Spleen (tissue), 11 donors: ENCODE measurements around the gene TEX48. TPM values are rescaled to one million over a fixed set of nuclear protein-coding genes. Genes with fewer than 3 reads are reported as not detected.

ENCODE experiments used
- DNase-seq: peaks from one replicate; pipeline ENCODE4 v3.0.0-alpha.2; 2020
- H3K27ac ChIP-seq, 8 donors: fragments of 200-600 bp; sonication (generic) in 7 of 8; 1 replicate in 4 of 8; 2 replicates in 4 of 8; pipeline versions ENCODE4 v1.5.0 to v1.8.0; 2016 to 2021; ENCODE audit warnings: inconsistent platforms in 4 of 8, mild to moderate bottlenecking in 4 of 8, moderate library complexity in 1 of 8
- H3K27me3 ChIP-seq, 7 donors: fragments of 200-600 bp; sonication (generic) in 6 of 7; replicated peaks in 1 of 7; 1 replicate in 4 of 7; 2 replicates in 3 of 7; pipeline versions ENCODE4 v1.5.0 to v1.8.0; 2016 to 2021; ENCODE audit warnings: inconsistent platforms in 3 of 7, mild to moderate bottlenecking in 1 of 7
- H3K36me3 ChIP-seq, 6 donors: fragments of 200-600 bp; sonication (generic) in 5 of 6; 1 replicate in 4 of 6; 2 replicates in 2 of 6; pipeline versions ENCODE4 v1.5.0 to v1.8.0; 2016 to 2021; ENCODE audit warnings: inconsistent platforms in 2 of 6
- H3K4me1 ChIP-seq, 6 donors: fragments of 200-600 bp; sonication (generic) in 5 of 6; 1 replicate in 3 of 6; 2 replicates in 3 of 6; pipeline versions ENCODE4 v1.5.0 to v1.8.0; 2016 to 2021; ENCODE audit warnings: inconsistent platforms in 3 of 6
- H3K4me3 ChIP-seq, 8 donors: fragments of 200-600 bp; sonication (generic) in 7 of 8; 1 replicate in 4 of 8; 2 replicates in 4 of 8; pipeline versions ENCODE4 v1.5.0 to v1.8.0; 2016 to 2021; ENCODE audit warnings: inconsistent platforms in 4 of 8, mild to moderate bottlenecking in 4 of 8, moderate library complexity in 2 of 8
- H3K9me3 ChIP-seq, 8 donors: fragments of 200-600 bp; sonication (generic) in 7 of 8; 1 replicate in 4 of 8; 2 replicates in 4 of 8; pipeline versions ENCODE4 v1.5.0 to v1.8.0; 2016 to 2021; ENCODE audit warnings: inconsistent platforms in 4 of 8
- POLR2A ChIP-seq, 3 donors: fragments of 450-650 bp; IDR thresholded peaks; one replicate each; pipeline ENCODE4 v1.5.1; 2017; ENCODE audit warnings: antibody characterized with exemption in 3 of 3, mild to moderate bottlenecking in 1 of 3
- POLR2AphosphoS5 ChIP-seq, 3 donors: sonication (generic); formaldehyde crosslinking; IDR thresholded peaks; one replicate each; pipeline ENCODE4 v1.5.1; 2017; ENCODE audit warnings: antibody characterized with exemption in 3 of 3
- WGBS, 5 donors: extraction: QIAGEN DNeasy Blood & Tissue Kit in 3 of 5; methylation state at CpG; one replicate each; pipeline versions ENCODE4 v1.1.5 to v1.1.7; 2013 to 2018; 5-methylcytosine and 5-hydroxymethylcytosine counted together
- intact Hi-C: fragments of 100-400 bp; cut with DNase I; formaldehyde crosslinking; loops from one replicate; pipeline ENCODE4 v1.15.0; 2023; ENCODE audit warnings: low total_unique reads
- polyA plus RNA-seq, 3 donors: library from polyadenylated mRNA; stranded (reverse); fragments of 200-250 nt; gene quantifications; one replicate each; pipeline ENCODE4 v1.2.1, GENCODE V29; 2013
- total RNA-seq, 7 donors: library from RNA; depleted of rRNA in 3 of 7; stranded (reverse); fragments of >200 nt in 3 of 7; fragmentation: NEBNext Ultra II Directional in 4 of 7; extraction: Animal tissue kit (Norgen Biotek cat#: 25700) in 4 of 7; gene quantifications; one replicate each; pipeline versions ENCODE4 v1.1.0 to v1.2.1, GENCODE V29; 2016 to 2021
- TF ChIP-seq, protein P1 (sequence below), 11 experiments: fragments of 200-600 bp in 7 of 11; fragments of 450-650 bp in 4 of 11; sonication (generic) in 4 of 11; IDR thresholded peaks in 8 of 11; conservative IDR thresholded peaks in 3 of 11; 1 replicate in 7 of 11; 2 replicates in 4 of 11; pipeline versions ENCODE4 v1.4.0 to v1.8.0; 2016 to 2021; ENCODE audit warnings: antibody characterized with exemption in 11 of 11, inconsistent platforms in 4 of 11, mild to moderate bottlenecking in 1 of 11
- donor health status: healthy with polysubstance abuse.
- donor health status: DM: no; HTN: no; CAD: no; lungs with moderate emphysema.
- donor health status: DM: no; HTN: no; CAD: no.
- donor health status: Bipolar disorder and iron deficiency.
- donor health status: healthy.
- donor health status: DM: no; HTN: no; CAD: no.
- donor health status: DM: yes; HTN: yes; CAD: no.

Gene TEX48
- total and polyA plus RNA-seq, 10 donors, result not detected

DNA sequence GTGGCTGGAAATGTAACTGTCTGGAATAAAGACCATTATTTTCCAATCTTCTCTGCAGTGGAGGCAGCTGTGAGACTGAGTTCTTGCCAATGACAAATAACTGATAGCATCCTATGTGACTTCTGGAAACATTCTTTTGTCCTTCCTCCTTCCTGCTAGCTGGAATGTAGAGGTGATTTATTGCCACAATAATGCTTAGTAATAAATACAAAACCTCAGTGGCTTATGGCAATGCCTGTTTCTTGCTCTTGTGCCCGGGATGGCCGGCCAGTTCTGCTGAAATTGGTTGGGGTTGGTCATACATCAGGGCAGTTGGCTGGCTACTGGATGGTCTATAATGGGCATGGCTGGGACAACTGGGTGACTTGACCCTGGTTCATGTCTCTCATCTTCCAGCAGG, 12.2 kb upstream of the TEX48 start:
- H3K27me3 ChIP-seq, result no peaks in the 10 kb centered on the region
- no peak for TF ChIP-seq POLR2A (IDR thresholded peaks at IDR 0.05)
- TF ChIP-seq POLR2AphosphoS5 (IDR thresholded peaks at IDR 0.05), result no peak
- peaks cover 0 to 4% (median 0%) of the 10 kb centered on the region in 6 donors for H3K4me1 ChIP-seq
- no peaks in the 10 kb centered on the region for H3K9me3 ChIP-seq
- intact Hi-C loops, result no loop called here
- no peak overlapping the region for H3K27ac ChIP-seq
- 55 to 76% (median 70%) methylated on average over 2 of the region's 2 CpGs for WGBS, 5 donors
- H3K4me3 ChIP-seq, result no peak overlapping the region
- DNase-seq, result no peak
- no peaks in the 10 kb centered on the region for H3K36me3 ChIP-seq

DNA sequence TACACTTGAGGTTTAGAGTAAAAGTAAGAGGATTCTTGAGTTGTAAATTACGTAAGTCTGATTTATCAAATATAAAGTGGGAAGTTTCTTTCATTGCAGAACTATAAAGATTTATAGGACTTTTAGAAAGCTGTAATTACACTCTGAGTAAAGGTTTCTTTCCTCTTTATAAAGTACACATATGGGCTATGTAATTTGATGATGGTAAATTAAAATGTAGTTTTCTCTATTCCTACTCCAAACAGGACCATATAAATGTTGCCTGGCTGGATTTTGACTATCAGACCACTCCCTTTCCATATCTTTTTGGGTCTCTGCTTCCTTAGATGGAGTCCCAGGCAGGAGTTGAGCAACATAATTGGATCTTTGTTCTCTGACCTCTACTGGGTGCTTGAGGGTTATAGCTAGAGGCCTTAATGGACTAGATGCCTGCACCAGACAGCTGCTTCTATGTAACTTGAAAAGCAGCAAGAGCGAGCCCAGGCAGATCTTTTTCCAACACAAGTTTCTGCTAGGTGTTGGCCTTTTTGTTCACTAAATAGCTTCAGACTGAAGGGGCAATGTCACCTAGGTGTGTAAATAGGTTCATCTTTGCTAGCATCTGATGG, 11.4 kb upstream of the TEX48 start:
- TF ChIP-seq, protein P1, sequence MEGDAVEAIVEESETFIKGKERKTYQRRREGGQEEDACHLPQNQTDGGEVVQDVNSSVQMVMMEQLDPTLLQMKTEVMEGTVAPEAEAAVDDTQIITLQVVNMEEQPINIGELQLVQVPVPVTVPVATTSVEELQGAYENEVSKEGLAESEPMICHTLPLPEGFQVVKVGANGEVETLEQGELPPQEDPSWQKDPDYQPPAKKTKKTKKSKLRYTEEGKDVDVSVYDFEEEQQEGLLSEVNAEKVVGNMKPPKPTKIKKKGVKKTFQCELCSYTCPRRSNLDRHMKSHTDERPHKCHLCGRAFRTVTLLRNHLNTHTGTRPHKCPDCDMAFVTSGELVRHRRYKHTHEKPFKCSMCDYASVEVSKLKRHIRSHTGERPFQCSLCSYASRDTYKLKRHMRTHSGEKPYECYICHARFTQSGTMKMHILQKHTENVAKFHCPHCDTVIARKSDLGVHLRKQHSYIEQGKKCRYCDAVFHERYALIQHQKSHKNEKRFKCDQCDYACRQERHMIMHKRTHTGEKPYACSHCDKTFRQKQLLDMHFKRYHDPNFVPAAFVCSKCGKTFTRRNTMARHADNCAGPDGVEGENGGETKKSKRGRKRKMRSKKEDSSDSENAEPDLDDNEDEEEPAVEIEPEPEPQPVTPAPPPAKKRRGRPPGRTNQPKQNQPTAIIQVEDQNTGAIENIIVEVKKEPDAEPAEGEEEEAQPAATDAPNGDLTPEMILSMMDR (IDR thresholded peaks at IDR 0.05 in 8 of 11, conservative IDR thresholded peaks at IDR 0.05 in 3 of 11), result no peak
- TF ChIP-seq POLR2A (IDR thresholded peaks at IDR 0.05), result no peak
- no peak for TF ChIP-seq POLR2AphosphoS5 (IDR thresholded peaks at IDR 0.05)
- DNase-seq, result no peak
- no peak overlapping the region for H3K4me3 ChIP-seq
- H3K4me1 ChIP-seq, result peaks cover 0 to 4% (median 0%) of the 10 kb centered on the region in 6 donors
- no peak overlapping the region for H3K27ac ChIP-seq
- intact Hi-C loops, result no loop called here
- no peaks in the 10 kb centered on the region for H3K9me3 ChIP-seq
- no peaks in the 10 kb centered on the region for H3K36me3 ChIP-seq
- H3K27me3 ChIP-seq, result no peaks in the 10 kb centered on the region
- WGBS, 5 donors, result 47 to 93% (median 67%) methylated on average over 2 of the region's 2 CpGs

DNA sequence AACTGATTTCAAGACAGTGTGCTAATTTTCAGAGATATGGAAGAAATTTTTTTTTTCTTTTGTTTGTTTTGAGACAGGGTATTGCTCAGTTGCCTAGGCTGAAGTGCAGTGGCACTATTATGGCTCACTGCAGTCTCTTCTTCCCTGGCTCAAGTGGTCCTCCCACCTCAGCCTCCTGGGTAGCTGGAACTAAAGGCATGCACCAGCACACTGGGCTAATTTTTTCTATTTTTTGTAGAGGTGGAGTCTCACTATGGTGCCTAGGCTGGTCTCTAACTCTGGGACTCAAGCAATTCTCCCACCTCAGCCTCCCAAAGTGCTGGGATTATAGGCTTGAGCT, 9.9 kb upstream of the TEX48 start:
- Histone ChIP-seq H3K27me3 (no peaks in the 10 kb centered on the region), H3K4me1 (no peaks in the 10 kb centered on the region), H3K4me3 (no peak overlapping the region), H3K9me3 (no peaks in the 10 kb centered on the region), H3K36me3 (no peaks in the 10 kb centered on the region), H3K27ac (no peak overlapping the region)
- no peak for DNase-seq
- intact Hi-C loops, result no loop called here
- TF ChIP-seq POLR2AphosphoS5 (IDR thresholded peaks at IDR 0.05), result no peak
- TF ChIP-seq, protein P1 (IDR thresholded peaks at IDR 0.05 in 8 of 11, conservative IDR thresholded peaks at IDR 0.05 in 3 of 11), result no peak
- TF ChIP-seq POLR2A (IDR thresholded peaks at IDR 0.05), result no peak

DNA sequence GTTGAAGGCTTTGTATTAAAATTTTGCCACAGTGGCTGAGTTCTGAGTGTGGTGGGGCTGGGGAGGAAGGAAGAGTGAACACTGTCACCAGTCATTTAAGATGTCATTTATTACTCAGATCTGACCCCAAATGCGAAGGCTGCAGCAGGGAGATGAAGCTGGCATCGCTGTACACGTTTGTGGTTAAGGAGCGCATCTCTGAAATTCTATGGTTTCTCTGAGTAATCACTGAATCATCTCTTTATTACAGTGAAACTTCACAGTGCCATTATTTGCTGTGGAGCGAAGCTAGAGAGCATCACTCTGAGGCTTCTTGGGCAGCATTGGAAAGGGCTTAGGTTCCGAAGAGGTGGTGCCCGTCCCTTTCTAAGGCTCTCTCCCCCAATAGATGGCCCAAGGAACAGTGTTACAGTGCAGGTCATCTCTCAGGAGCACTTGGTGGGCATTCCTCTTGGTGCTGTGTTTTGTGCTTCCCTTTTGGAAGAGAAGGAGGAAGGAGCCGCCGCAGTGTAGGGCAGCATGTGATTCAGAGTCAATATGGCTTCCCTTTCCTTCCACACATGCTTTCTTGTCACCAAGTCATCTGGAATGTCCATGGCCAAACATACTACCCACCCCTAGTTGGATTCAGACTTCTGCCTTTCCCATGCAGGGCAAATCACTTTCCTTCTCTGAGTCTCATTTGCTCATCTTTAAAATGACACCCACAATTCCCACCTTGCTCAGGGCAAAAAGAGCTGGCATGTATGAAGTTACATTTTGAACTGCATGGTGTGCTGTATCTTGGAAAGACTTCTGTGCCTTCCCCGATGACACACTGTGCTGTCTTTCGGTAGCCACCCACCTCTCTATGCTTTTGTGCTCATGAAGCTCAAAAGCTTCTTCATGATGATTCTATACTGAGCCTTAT, 9.3 kb upstream of the TEX48 start:
- TF ChIP-seq POLR2A (IDR thresholded peaks at IDR 0.05), result no peak
- TF ChIP-seq, protein P1 (IDR thresholded peaks at IDR 0.05 in 8 of 11, conservative IDR thresholded peaks at IDR 0.05 in 3 of 11), result no peak
- TF ChIP-seq POLR2AphosphoS5 (IDR thresholded peaks at IDR 0.05), result no peak
- H3K9me3 ChIP-seq, result no peaks in the 10 kb centered on the region

More for the DNA sequence above, 9.3 kb upstream of the TEX48 start:
- H3K4me3 ChIP-seq, result peak overlapping the region in 1 of 8 donors; percentile 24
- peak overlapping the region in 4 of 8 donors; percentile 36 to 70 (median 42) for H3K27ac ChIP-seq
- no peak for DNase-seq
- H3K4me1 ChIP-seq, result no peaks in the 10 kb centered on the region
- 61 to 71% (median 67%) methylated on average over 11 of the region's 11 CpGs for WGBS, 5 donors
- no peaks in the 10 kb centered on the region for H3K36me3 ChIP-seq
- intact Hi-C loops, result no loop called here
- no peaks in the 10 kb centered on the region for H3K27me3 ChIP-seq
